IMR-90 (cell line): ENCODE measurements around the gene RAB34. TPM values are rescaled to one million over a fixed set of nuclear protein-coding genes. Genes with fewer than 3 reads are reported as not detected.

Experiments used
- ATAC-seq: fragments of 200-7000 bp; cut with Tn5 transposase; 2 replicates; pipeline ENCODE4 v1.9.1; 2020; ENCODE audit warnings: low read depth, mild to moderate bottlenecking, moderate library complexity
- BruUV-seq: library from RNA; stranded (reverse); fragments of 400-500 nt; replicated peaks from 2 replicates; lab custom pipeline; 2021; lab: Mats Ljungman, UMichigan
- CTCF ChIA-PET: fragments of 300-600 bp; formaldehyde crosslinking; extraction: SDS; loops from one replicate; lab custom pipeline; 2021; ENCODE audit warnings: antibody characterized with exemption; lab: Yijun Ruan, JAX
- POLR2A ChIA-PET: fragments of 300-600 bp; sonication (Branson Sonifier 250); formaldehyde crosslinking; loops from one replicate; lab custom pipeline; 2022; ENCODE audit warnings: antibody characterized with exemption; ENCODE audit not compliant: unreplicated experiment; lab: Charles Lee
- DNase-seq: peaks from one replicate; pipeline ENCODE4 v3.0.0; 2013
- H2AFZ ChIP-seq: replicated peaks from 2 replicates; pipeline ENCODE3; 2013; ENCODE audit warnings: low read length, mild to moderate bottlenecking; ENCODE audit not compliant: poor library complexity
- H2AK5ac ChIP-seq: 2 replicates; pipeline ENCODE4 v1.6.1; 2013; ENCODE audit warnings: low read depth, low read length, inconsistent platforms
- H2AK9ac ChIP-seq: replicated peaks from 2 replicates; pipeline ENCODE3; 2013; ENCODE audit warnings: mild to moderate bottlenecking, low read depth, low read length, moderate library complexity; ENCODE audit not compliant: poor library complexity
- H2BK120ac ChIP-seq: 2 replicates; pipeline ENCODE4 v1.6.1; 2013; ENCODE audit warnings: low read depth, low read length, inconsistent platforms
- H2BK15ac ChIP-seq: 3 replicates; pipeline ENCODE4 v1.6.1; 2013; ENCODE audit warnings: low read depth, low read length, inconsistent platforms
- H2BK20ac ChIP-seq: 2 replicates; pipeline ENCODE4 v1.6.1; 2013; ENCODE audit warnings: low read depth, mild to moderate bottlenecking, inconsistent platforms, low read length, moderate library complexity
- H2BK5ac ChIP-seq: 2 replicates; pipeline ENCODE4 v1.6.1; 2013; ENCODE audit warnings: mild to moderate bottlenecking, low read depth, low read length, inconsistent platforms; ENCODE audit not compliant: poor library complexity, severe bottlenecking
- H3K14ac ChIP-seq: replicated peaks from 2 replicates; pipeline ENCODE4 v1.6.1; 2013; ENCODE audit warnings: low read depth, low read length, inconsistent platforms
- H3K18ac ChIP-seq: 2 replicates; pipeline ENCODE4 v1.6.1; 2013; ENCODE audit warnings: low read depth, low read length, control low read depth
- H3K23ac ChIP-seq: 2 replicates; pipeline ENCODE4 v1.6.1; 2013; ENCODE audit warnings: low read depth, low read length, inconsistent platforms
- H3K27ac ChIP-seq: 2 replicates; pipeline ENCODE4 v1.5.1; 2013; ENCODE audit warnings: mild to moderate bottlenecking, control low read depth, low read length; ENCODE audit not compliant: insufficient read depth
- H3K27me3 ChIP-seq: 2 replicates; pipeline ENCODE4 v1.6.1; 2013; ENCODE audit warnings: low read length; ENCODE audit not compliant: control insufficient read depth, insufficient read depth
- H3K36me3 ChIP-seq: 2 replicates; pipeline ENCODE4 v1.6.1; 2013; ENCODE audit warnings: low read length, mixed read lengths; ENCODE audit not compliant: control insufficient read depth, insufficient read depth
- H3K4ac ChIP-seq: 2 replicates; pipeline ENCODE4 v1.6.1; 2013; ENCODE audit warnings: low read depth, low read length, inconsistent platforms
- H3K4me1 ChIP-seq: 2 replicates; pipeline ENCODE4 v1.6.1; 2013; ENCODE audit warnings: low read length, mixed read lengths; ENCODE audit not compliant: control insufficient read depth, insufficient read depth
- H3K4me2 ChIP-seq: 2 replicates; pipeline ENCODE4 v1.6.1; 2013; ENCODE audit warnings: low read depth, mild to moderate bottlenecking, control low read depth, low read length, moderate library complexity
- H3K4me3 ChIP-seq: 2 replicates; pipeline ENCODE4 v1.5.1; 2013; ENCODE audit warnings: low read depth, mild to moderate bottlenecking, control low read depth, low read length, moderate library complexity; ENCODE audit not compliant: insufficient read depth
- H3K56ac ChIP-seq: 2 replicates; pipeline ENCODE4 v1.6.1; 2013; ENCODE audit warnings: low read length, inconsistent platforms; ENCODE audit not compliant: insufficient read depth; ENCODE audit errors: extremely low read depth
- H3K79me1 ChIP-seq, 2 experiments: 2 replicates each; pipeline ENCODE4 v1.6.1; 2013; ENCODE audit warnings: low read length in 2 of 2, inconsistent platforms in 1 of 2, low read depth in 1 of 2
- H3K9ac ChIP-seq: 2 replicates; pipeline ENCODE4 v1.6.1; 2013; ENCODE audit warnings: low read depth, low read length, control low read depth
- H3K9me1 ChIP-seq: 2 replicates; pipeline ENCODE4 v1.6.1; 2013; ENCODE audit warnings: low read length, inconsistent platforms; ENCODE audit not compliant: insufficient read depth
- H3K9me3 ChIP-seq: 2 replicates; pipeline ENCODE4 v1.6.1; 2013; ENCODE audit warnings: low read length; ENCODE audit not compliant: control insufficient read depth, insufficient read depth
- H4K20me1 ChIP-seq: 2 replicates; pipeline ENCODE4 v1.6.1; 2013; ENCODE audit warnings: low read length, inconsistent platforms; ENCODE audit not compliant: insufficient read depth
- H4K5ac ChIP-seq: 2 replicates; pipeline ENCODE4 v1.6.1; 2013; ENCODE audit warnings: mild to moderate bottlenecking, low read depth, low read length, control low read depth
- H4K8ac ChIP-seq, 2 experiments: 2 replicates each; pipeline ENCODE4 v1.6.1; 2013; ENCODE audit warnings: low read depth in 2 of 2, low read length in 2 of 2, control low read depth in 1 of 2, inconsistent platforms in 1 of 2
- H4K91ac ChIP-seq: 2 replicates; pipeline ENCODE4 v1.6.1; 2013; ENCODE audit warnings: low read depth, low read length, inconsistent platforms; ENCODE audit not compliant: insufficient read depth
- FOS ChIP-seq: fragments of 150-350 bp; IDR thresholded peaks from 2 replicates; pipeline ENCODE4 v1.6.1; 2016; ENCODE audit warnings: low read depth, low read length
- RAD21 ChIP-seq: IDR thresholded peaks from 2 replicates; pipeline ENCODE4 v1.6.1; 2012; ENCODE audit warnings: low read length, improper control_type of control experiment
- RFX5 ChIP-seq: IDR thresholded peaks from 2 replicates; pipeline ENCODE4 v1.8.0; 2012; ENCODE audit warnings: low read depth, mild to moderate bottlenecking, low read length, moderate library complexity
- WGBS, 2 experiments: methylation state at CpG; one replicate each; pipeline versions ENCODE4 v1.1.5 to v1.1.7; 2013; ENCODE audit warnings: missing lambda C conversion rate in 2 of 2; ENCODE audit not compliant: insufficient read length in 1 of 2; ENCODE audit errors: extremely low coverage in 2 of 2; 5-methylcytosine and 5-hydroxymethylcytosine counted together
- dilution Hi-C: fragments of 300-500 bp; cut with HindIII; formaldehyde crosslinking; loops from one replicate; pipeline ENCODE4 v1.14.3; 2018; ENCODE audit warnings: low sequenced_read_pairs; ENCODE audit not compliant: unreplicated experiment
- in situ Hi-C: fragments of 300-500 bp; cut with MboI; formaldehyde crosslinking; loops from 3 replicates; pipeline ENCODE4 v1.14.3; 2019; ENCODE audit warnings: low sequenced_read_pairs, inconsistent platforms, mixed read lengths
- intact Hi-C: fragments of 100-400 bp; cut with micrococcal nuclease; formaldehyde crosslinking; loops from 2 replicates; pipeline ENCODE4 v1.10.0; 2022
- polyA plus RNA-seq, 3 experiments: library from polyadenylated mRNA; depleted of rRNA; stranded (reverse); fragments of >200 nt; gene quantifications; 2 replicates each; pipeline ENCODE4 v1.2.3, GENCODE V29; 2012; ENCODE audit warnings: low replicate concordance in 1 of 3
- total RNA-seq: library from RNA; depleted of rRNA; stranded (reverse); fragments of >200 nt; gene quantifications from 2 replicates; pipeline ENCODE4 v1.2.3, GENCODE V29; 2012
- TF ChIP-seq, protein P1 (sequence below): fragments of 150-350 bp; IDR thresholded peaks from 2 replicates; pipeline ENCODE4 v1.6.1; 2016; ENCODE audit warnings: low read depth, mild to moderate bottlenecking, low read length, moderate library complexity, borderline replicate concordance

The RAB34 gene
- total and polyA plus RNA-seq, 2 of the 4 experiments (the other 2 are of a cell fraction), result 351 to 387 TPM

DNA sequence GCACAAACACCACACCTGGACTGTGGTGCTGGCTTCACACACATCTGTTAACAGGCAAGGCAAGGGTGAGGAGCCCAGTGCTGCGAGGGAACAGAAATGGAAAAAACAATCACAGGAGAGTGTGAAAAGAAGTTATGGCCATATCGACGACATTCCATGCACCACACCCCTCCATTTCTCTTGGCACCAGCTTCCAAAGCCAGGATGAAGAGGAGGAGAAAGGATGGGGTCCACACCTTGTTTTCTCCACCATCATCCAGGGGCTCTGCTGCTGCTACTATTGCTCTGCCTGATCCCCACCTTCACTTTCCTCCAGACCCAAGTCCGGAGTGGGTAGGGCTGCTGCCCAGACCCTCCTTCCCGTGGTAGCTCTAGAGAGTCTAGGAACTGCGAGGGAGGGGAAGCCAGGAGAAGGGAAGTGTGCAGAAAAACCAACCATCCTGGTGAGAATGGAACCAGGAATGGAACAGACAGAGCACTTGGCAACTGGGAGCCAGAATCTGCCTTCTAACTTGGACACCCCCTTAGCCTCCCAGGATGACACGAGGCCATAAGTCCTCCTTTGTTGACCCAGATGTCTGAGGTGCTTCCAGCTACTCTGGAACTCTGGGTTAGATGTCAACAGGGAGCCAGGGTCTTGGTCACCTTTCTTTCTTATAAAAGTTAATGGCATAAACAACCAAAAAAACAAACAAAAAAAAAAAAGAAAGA is 4.8 kb downstream of the RAB34 start:
- H3K56ac ChIP-seq, result no peak overlapping the region
- peaks cover 6 to 53% of the 10 kb centered on the region in 2 experiments; a peak in 3 of 4 replicates for H3K79me1 ChIP-seq
- H3K27ac ChIP-seq, result peak overlapping the region; percentile 9; the same call in 1 of the 2 replicates
- H3K9ac ChIP-seq, result 0 out of 2 replicates have a peak overlapping the region, but pooled peaks have one; percentile 3
- POLR2A ChIA-PET, result no interaction called here
- H3K4me1 ChIP-seq, result peaks cover 12% of the 10 kb centered on the region
- H3K18ac ChIP-seq, result no peak overlapping the region
- CTCF ChIA-PET, result no interaction called here
- intact Hi-C loops (no loop called here), in situ Hi-C loops (no loop called here), dilution Hi-C loops (no loop called here)
- no CpG with 5 or more reads among the region's 7 CpGs for WGBS, 2 experiments
- peaks cover 32% of the 10 kb centered on the region for H3K36me3 ChIP-seq
- H3K4me3 ChIP-seq, result no peak overlapping the region
- no peak overlapping the region for H2BK5ac ChIP-seq
- no peaks in the 10 kb centered on the region for H3K9me3 ChIP-seq
- H2AFZ ChIP-seq, result no peak overlapping the region
- peak overlapping the region; percentile 55 for H2AK5ac ChIP-seq
- peaks cover 21% of the 10 kb centered on the region for H3K9me1 ChIP-seq
- no peak overlapping the region for H4K5ac ChIP-seq
- ATAC-seq (no peak), DNase-seq (no peak)
- no peak overlapping the region for H2BK15ac ChIP-seq
- no peak overlapping the region for H4K8ac ChIP-seq
- 0 out of 2 replicates have a peak overlapping the region, but pooled peaks have one; percentile 3 for H3K14ac ChIP-seq
- H2BK120ac ChIP-seq, result no peak overlapping the region
- peaks cover 23% of the 10 kb centered on the region; the same call in 1 of the 2 replicates for H4K20me1 ChIP-seq
- no peak overlapping the region for H4K91ac ChIP-seq
- H2AK9ac ChIP-seq, result peak overlapping the region; percentile 93
- peak overlapping the region; percentile 41 for H3K4ac ChIP-seq
- no peak overlapping the region for H3K4me2 ChIP-seq
- no peak for TF ChIP-seq RAD21
- TF ChIP-seq FOS, result no peak
- TF ChIP-seq, protein P1, sequence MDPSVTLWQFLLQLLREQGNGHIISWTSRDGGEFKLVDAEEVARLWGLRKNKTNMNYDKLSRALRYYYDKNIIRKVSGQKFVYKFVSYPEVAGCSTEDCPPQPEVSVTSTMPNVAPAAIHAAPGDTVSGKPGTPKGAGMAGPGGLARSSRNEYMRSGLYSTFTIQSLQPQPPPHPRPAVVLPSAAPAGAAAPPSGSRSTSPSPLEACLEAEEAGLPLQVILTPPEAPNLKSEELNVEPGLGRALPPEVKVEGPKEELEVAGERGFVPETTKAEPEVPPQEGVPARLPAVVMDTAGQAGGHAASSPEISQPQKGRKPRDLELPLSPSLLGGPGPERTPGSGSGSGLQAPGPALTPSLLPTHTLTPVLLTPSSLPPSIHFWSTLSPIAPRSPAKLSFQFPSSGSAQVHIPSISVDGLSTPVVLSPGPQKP, result no peak
- no peak for TF ChIP-seq RFX5
- BruUV-seq, result no TSS peak
- H3K27me3 ChIP-seq, result no peaks in the 10 kb centered on the region
- no peak overlapping the region for H2BK20ac ChIP-seq
- H3K23ac ChIP-seq, result peak overlapping the region; percentile 86; the same call in 1 of the 2 replicates
